Activated CD4-positive, alpha-beta T cell treated with anti-CD3 and anti-CD28 coated beads for 48 hours (primary cell): Measurements from ENCODE around the gene HMGCS2.
"Not testable (repeated sequence)": the region's sequence is repeated elsewhere in the genome, so short reads cannot be mapped to it uniquely, and the experiment has no call there.

Experiments
- DNase-seq: peaks from one replicate; pipeline ENCODE4 v3.0.0-alpha.2; 2020

HMGCS2 gene

DNA sequence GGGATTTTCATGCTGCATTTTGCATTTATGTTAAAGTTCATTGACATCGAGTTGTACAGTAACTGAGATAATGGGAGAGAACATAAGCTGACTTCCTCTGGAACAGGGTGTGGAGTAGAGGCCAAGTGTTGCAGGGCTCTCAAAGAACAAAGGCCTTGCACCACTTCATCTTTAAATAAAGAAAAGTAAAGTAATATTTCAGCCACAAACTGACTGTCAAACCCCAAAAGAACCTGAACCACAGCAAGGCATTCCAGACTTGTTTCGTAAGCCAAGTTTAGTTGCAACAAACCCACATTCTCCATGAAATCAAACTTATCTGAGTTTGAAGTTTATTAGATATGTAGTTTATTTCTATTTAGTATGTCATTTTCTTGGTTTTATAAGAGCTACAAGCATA is 19.1 kb upstream of the HMGCS2 start:
- DNase-seq, result no peak

- not testable (repeated sequence) for DNase-seq
Observed at GRCh38 chr1:119786473-119787050, 17.9 kb upstream of the HMGCS2 start.

DNA sequence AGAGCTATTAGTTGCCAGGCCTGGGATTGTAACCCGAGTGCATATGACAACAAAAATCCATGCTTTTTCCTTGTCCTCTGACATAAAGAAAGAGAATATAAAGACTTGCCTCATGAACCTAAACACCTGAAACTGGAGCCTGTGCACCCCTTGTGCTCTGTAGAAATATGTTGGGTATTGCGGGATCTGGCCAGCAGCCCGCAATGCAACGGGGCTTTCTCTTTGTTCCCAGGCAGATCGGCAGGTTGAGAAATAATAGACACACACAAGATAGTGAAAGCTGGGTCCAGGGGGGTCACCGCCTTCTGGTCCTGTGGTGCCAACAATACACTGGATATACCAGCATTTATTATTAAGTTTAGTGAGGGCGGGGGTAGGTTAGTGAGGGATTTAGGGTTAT is 17.3 kb upstream of the HMGCS2 start:
- DNase-seq, result not testable (repeated sequence)

GRCh38 chr1:119784191-119784781 is 15.6 kb upstream of the HMGCS2 start:
- no peak for DNase-seq

DNA sequence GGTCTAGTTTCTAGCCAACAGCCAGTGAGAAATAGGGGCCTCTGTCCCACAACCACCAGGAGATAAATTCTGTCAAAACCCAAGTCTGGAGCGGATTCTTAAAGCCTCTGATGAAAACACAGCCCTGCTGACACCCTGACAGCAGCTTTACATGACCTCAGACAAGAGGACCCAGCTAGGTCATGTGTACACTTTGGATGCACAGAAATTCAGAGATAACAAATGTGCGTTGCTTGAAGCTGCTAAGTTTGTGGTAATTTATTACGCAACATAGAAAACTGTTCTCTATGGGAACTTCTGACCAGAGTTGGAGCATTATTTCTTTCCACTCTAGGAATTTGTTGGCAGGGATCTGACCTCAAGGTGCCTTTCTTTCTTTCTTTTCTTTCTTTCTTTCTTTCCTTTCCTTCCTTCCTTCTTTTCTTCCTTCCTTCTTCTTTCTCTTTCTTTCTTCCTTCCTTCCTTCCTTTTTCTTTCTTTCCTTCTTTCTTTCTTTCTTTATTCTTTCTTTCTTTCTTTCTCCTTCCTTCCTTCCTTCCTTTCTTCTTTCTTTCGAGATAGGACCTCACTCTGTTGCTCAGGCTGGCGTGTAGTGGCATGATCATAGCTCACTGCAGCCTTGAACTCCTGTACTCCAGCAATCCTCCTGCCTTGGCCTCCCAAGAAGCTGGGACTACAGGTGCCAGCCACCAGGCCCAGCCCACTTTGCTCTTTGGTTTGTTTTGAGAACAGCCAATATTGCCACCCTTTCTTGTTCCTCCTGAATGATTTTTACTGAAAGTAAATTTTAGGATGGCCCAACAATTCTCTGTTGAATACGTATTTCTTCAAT is 14.9 kb upstream of the HMGCS2 start:
- no peak for DNase-seq

GRCh38 chr1:119782631-119783325 is 14.1 kb upstream of the HMGCS2 start:
- no peak for DNase-seq

GRCh38 chr1:119781434-119782210 is 12.9 kb upstream of the HMGCS2 start:
- no peak for DNase-seq

DNA sequence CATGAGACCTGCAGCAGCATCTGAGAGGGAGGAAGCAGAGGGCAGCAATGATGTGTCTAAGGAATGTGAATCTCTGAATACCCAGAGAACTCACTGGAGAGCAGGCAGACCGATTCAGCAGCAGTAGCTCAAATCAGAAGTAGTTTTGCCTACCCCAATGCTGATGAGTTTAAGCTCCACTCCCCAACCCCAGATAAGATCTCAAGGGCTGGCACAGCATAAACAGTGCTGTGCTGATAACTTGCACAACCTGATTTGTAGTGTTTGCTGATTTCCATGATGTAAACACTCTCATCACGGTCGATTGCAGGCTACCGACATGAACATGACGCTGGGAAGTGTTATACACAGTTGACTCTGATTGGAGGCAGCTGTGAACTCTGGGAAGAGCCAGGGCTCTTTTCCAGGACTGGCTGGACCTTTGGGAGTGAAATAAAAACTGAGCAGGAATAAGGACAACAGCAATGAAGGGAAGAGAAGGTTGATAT is 11.2 kb upstream of the HMGCS2 start:
- DNase-seq, result no peak

- no peak for DNase-seq
Observed at GRCh38 chr1:119778886-119779560, 10.3 kb upstream of the HMGCS2 start.

DNA sequence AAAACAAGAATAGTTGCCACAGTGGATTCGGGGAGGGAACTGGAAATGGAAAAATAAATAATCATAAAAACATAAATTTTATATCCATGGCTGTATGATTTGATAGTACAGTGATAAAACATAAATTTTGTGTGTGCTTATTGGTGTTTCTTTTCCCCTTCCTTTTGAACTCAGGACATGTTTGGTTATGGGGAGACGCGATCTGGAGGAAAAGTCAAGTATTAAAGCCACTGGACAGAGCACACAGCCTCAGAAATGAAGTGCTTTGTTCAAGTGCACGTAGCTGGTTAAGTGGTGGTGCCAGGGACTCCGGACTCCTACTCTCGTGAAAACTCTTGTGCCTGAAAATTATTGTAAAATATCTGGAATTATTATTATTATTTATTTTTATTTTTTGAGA is 9.7 kb upstream of the HMGCS2 start:
- no peak for DNase-seq

DNA sequence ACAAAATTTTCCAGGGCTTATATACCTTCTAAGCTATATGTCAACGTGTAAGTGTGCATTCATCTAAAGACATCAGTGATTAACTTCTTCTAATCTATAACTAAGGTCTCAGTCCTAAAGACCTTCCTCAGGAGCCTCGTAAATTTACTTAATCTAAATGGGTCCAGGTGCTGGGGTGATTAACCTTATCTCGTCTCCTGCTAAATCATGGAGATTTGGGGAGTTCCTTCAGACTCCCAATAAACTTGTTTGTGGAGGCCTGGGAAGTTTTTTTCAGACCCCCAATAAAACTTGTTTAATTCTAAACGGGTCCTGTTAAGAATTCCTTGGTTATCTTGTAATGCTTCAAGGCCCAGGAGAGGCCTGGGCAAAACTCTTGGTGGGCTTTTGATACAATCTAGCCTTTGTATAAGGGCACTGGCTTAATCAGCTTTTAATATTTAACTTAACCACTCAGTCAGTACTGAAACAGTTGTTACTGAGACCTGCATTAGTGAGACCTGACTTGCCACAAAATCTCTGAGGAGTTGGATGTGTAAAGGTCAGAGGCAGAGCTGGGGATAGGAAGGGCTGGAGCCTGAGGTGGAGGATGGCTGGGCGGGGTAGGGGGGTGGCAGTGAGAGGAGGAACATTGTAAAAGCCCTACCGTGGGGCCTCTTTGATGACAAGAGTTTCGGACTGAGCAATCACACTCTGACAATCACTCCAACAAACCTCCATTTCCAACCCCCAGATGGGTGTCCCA is 6.2 kb upstream of the HMGCS2 start:
- no peak for DNase-seq

- no peak for DNase-seq
Observed at GRCh38 chr1:119773711-119774241, 5.1 kb upstream of the HMGCS2 start.

DNA sequence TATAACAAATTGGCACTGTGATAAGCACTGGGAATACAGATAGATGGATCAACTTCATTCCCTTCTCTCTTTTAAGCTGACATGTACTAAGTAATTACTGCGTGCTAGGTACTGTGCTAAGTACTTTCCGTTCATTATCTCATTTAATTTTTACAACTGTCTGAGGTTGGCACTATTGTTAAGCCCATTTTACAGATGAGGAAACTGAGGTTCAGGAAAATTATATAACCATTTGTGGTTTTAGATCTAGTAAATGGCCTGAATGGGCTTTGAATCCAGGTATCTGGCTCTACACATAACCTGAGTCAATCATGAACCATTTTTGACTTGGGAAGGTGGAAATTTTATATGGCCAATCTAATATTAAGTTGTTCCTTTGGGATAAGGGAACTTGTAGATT is 3.6 kb upstream of the HMGCS2 start:
- no peak for DNase-seq

DNA sequence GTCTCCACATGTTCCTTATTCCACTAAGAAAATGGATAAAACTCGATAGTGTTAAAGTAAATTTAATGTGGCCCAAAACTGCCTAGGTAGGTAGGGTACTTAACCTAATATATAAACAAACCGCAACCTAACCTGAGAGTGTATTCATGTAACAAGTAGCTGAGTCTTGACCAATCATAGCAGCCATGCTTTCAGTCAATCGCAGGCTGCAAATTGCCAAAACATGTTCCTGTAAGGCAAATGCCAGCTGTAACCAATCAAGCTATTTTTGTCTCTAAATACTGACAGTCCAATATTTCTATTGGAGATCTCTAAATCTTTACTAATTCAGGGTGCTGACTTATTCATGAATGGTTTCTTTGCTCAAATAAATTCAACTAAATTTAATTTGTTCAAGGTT is 3.1 kb upstream of the HMGCS2 start:
- DNase-seq, result no peak

DNA sequence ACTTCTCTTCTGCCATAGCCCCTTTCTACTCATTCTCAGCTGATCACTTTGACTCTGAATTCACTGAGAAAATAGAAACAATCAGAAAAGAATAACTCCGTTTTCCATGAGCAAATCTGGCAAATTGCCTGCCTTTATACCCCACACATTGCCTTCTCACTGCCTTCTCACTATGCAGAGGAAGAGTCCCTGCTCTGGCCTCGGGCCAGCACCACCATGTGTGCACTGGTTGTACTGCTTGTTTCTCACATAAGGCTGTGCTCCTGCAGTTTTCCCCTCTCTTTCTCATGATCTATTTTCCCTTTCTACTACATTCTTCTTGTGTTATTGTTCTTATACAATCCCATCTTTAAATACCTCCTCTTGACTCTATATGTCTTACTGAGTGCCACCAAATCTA is 2.3 kb upstream of the HMGCS2 start:
- DNase-seq, result no peak

DNA sequence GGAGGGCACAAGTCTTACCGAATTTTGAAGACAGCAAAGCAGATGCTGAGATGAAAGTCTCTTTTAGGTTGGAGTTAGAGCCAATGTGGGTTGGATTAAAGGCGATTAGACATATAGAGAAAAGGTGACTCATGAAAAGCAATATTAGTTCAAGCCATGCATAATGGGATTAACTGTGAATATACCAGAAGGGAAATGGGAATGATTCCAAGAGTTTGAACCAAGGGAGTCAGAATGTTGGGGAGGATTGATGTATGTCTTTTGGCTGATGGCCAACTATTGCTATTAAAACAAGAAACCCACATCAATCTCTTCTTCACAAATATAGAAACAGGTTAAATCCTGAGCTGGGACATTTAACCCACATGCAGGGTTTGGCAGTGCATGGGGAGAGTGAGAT is 1.2 kb downstream of the HMGCS2 start:
- no peak for DNase-seq

DNA sequence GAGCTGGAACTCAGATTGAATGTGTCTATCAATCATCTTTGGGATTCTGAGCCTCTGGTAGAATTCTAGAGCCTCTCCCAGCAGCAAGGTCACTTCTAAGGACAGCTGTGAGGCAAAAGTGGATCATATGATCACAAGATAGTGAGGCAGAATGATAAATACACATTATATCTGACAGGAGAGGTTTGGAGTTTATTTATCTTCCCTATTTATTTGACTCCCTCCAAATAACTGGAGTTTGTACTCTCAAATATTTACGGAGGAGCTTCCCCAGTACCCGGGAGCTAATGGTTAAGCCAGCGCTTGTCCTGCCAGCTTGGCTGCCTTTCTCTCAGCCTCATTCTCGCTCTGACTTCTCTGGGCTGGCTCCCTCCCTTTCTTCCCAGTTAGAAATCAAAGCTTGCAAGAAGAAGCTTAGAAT is 2.3 kb downstream of the HMGCS2 start:
- DNase-seq, result no peak

DNA sequence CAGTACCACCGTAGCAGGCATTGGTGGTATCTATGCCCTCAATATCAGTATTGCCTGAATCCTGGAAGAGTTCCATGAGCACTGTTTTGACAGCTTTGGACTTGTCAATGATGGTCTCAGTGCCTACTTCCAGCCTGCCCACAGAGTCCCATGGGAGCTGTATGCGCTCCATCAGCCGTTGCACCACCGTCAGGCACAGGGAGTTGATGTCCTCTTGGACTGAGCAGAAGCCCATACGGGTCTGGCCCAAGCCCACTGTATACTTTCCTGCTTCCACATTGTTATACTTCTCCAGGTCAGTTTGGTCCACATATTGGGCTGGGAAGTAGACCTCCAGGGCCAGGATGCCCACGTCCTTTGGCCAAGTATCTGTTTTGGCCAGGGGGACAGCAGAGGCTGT is 4.5 kb downstream of the HMGCS2 start:
- DNase-seq, result no peak

DNA sequence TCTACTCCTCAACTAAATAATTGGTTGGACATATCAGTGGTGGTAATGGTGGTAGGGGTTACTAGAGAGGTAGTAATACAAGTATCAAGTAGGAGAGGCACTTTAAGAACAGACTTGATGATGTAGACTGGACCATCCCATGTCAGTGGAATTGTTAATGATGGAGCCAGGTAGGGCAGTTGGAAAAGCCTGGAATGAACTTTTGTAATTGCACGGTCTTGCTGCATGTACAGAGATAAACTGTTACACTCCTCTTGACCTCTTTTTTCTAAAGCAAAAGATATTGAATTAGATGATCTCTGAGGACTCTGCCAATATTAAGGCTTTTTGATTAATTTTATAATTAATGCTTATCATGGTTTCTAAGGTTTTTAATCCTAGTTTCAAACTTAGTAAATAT is 5.8 kb downstream of the HMGCS2 start:
- DNase-seq, result no peak

- DNase-seq, result no peak
Observed at GRCh38 chr1:119762409-119762808, 6.3 kb downstream of the HMGCS2 start.

DNA sequence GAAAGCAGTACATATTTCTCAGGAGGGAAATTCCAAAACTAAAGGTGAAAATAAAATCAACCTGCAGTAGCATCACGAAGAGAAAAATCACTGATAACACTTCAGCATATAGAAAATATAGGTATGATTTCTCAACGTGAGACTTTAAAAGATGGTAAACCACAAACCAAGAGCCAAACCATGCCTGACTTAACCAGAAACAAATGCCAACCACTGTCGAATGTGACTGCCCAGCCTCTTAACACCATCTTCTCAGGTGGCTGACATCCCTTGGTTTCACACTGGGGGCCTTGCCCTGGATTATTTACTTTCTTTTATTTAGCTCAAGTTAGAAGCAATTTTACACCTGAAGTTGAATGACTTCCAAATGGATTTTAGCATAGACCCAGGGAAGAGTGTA is 10.1 kb downstream of the HMGCS2 start:
- DNase-seq, result no peak
